IPS-18c (cell line): Measurements from ENCODE around the gene MYPOP.

ENCODE experiments used
- H3K4me3 ChIP-seq: 2 replicates; pipeline ENCODE4 v1.7.0; 2013; ENCODE audit warnings: low read depth, mild to moderate bottlenecking, low read length, moderate library complexity; ENCODE audit not compliant: insufficient read depth
- H3K9me3 ChIP-seq: one replicate; pipeline ENCODE4 v1.6.1; 2013; ENCODE audit warnings: mild to moderate bottlenecking, low read length, moderate library complexity; ENCODE audit not compliant: control insufficient read depth, insufficient read depth

The MYPOP gene

DNA sequence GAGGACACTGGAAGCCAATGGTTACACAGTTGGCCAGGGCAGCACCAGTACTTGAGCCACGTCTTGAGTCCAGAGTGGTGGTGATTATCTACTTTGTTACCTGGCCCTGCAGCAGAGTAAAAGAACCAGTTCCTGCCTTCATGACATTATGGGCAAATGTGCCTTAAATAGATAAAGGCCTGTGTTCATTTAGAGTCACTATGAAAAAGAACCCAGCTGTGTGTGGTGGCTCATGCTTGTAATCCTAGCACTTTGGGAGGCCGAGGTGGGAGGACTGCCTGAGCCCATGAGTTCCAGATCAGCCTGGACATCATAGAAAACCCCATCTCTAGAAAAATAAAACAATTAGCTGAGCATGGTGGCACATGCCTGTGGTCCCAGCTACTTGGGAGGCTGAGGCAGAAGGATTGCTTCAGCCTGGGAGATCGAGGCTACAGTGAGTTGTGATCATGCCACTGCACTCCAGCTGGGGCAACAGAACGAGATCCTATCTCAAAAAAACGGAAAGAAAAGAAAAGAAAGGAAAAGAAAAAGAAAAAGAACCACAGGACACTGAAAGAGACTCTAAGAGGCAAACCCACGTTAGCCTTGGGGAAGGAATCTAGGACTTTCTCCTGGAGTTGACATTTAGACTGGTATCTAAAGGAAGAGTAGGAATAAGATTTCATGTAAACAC, 13.1 kb downstream of the MYPOP start:
- no peak overlapping the region for H3K4me3 ChIP-seq
- peaks cover 2% of the 10 kb centered on the region for H3K9me3 ChIP-seq

DNA sequence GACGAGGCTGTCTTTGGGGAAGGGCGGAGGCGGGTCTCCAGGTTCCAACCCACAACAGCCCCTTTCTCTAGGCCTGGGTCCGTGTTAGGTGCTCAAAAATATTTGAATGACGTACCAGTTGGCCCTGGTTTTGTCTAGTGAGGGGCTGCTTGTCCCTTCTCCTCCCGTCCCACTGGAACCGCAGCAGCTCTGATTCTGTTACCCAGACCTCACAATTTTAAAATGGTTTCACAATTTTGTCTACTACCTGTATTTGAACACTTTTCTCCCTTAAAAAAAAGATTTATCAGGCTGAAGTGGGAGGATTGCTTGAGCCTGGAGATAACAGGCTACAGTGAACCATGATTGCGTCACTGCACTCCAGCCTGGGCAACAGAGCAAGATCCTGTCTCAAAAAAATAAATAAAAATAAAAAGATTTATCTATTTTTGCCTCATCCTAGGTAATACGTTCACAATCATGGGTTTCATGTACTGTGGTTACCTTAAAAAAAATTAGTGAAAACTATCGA, 15.2 kb downstream of the MYPOP start:
- peak overlapping the region; percentile 91 for H3K4me3 ChIP-seq

DNA sequence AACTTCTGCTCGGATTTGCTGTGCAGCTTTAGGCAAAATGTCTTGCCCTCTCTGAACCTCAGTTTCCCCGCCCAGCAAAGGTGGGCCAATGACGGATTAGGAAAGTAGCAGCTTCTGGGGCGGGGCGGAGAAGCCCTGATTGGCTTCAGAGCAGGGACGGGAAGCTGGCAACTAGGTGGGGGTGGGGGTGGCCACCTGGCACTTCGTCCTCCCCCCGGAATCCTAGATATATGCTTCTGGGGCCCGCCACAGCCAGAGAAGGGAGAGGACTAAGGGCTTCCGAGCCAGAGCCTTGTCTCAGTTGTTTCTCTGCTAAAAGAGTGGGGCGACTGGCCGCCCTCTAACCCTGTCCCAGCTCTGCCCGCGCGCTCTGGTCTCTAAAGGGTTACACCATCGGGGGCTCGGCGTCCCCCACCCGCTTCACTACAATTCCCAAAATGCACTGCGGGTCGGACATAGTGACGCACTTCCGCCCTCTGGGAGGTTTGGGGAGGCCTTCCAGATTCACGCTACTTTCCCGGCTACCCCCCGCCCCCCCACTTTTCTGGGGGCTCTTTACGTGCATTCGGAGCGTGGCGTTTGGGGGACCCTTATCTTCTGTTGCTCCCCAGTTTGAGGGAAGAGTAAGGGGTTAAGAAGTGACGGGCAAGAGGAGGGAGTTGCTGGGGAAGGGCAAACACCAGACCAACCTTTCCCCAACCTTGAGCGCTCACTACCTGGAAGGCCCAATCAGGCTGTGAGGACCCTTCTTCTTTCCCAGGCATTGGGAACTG, 15.8 kb downstream of the MYPOP start:
- H3K4me3 ChIP-seq = peak overlapping the region; percentile 91
- no peaks in the 10 kb centered on the region for H3K9me3 ChIP-seq

More for the DNA sequence above, 15.2 kb downstream of the MYPOP start:
- H3K9me3 ChIP-seq = peaks cover 2% of the 10 kb centered on the region

DNA sequence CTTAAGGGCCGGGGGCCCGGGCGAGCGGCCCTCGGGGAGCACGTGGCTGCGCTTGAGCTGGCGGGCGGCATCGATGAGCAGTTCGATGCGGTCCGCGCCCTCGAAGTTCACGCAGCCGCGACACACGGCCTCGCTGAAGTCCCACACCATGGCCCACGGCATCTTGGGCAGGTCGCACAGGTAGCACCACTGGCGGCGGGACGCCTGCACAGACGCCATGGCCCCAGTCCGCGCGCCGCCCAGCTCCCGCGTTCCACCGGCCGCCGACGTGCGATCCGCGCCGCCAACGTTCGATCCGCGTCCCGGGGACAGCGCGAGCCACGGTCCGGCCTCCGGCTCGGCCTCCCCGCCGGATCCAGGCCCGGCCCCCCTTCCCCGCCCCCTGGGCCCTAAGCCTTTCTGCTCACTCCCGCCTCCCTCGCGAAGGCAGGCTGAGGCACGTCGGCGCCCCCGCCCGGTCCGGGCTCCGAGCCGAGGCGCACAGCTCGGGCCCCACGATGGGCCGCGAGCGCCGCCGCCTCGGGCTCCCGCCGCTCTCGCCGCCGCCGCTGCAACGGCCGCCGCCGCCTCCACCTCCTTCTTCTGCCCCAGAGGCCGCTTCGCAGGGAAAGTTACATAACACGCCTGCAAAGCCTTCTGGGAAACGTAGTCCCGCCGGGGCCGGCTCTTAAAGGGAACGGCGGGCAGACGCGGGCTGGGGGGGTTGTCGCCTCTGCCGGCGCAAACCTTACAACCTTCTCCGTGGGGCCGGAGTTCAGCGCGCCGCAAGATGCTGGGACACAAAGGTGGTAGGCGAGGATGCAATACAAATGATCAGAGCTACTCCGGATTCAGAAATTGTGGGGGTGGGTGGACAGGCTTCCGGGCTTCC, 16.6 kb downstream of the MYPOP start, which contains the start of gene IRF2BP1:
Gene IRF2BP1 (minus strand): TSS at position 586 of the 871 bp plus-strand sequence. CDS start 367 bp downstream, at position 219.
- Histone ChIP-seq H3K9me3 (no peaks in the 10 kb centered on the region), H3K4me3 (peak within 1 kb of the TSS; percentile 91)

DNA sequence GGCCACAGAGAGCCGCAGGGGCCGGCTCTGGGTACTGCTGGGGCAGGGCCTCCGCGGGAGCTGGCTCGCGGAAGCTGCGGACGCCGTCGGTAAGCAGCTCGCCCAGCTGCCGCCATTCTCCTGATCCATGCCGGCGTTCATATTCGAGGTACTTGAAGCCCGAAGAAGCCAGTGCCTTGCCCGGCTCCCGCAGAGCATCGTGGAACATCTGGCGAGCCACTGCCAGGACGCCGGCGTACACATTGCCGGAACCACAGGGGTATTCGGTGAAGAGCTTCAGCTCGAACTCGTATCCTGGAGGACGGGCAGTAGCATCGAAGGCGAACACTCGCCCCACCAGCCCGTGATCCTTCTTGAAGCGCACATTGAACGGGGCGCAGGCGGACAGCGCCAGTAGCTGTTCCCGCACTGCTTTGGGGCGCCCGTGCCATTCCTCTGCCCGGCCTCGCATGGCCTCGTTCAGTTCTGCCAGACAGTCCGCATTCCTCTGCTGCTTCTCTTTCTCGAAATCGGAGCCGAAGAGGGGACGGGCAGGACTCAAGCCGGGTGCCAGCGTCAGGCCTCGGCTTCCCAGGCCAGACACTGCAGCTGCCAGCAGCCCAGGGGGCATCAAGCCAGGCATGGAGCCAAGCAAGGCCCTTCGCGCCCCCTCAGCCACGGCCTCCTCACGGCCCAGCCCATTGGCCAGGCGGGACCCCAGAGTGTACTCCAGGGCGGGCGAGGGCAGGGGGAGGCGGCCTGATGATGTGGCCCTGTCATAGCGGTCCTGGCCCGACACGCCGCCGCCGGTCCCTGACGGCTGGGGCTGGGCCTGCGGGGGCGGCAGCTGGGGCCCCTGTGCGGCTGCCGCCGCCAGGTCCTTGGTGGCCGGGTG, 17.5 kb downstream of the MYPOP start:
- peak overlapping the region; percentile 91 for H3K4me3 ChIP-seq
- no peaks in the 10 kb centered on the region for H3K9me3 ChIP-seq

DNA sequence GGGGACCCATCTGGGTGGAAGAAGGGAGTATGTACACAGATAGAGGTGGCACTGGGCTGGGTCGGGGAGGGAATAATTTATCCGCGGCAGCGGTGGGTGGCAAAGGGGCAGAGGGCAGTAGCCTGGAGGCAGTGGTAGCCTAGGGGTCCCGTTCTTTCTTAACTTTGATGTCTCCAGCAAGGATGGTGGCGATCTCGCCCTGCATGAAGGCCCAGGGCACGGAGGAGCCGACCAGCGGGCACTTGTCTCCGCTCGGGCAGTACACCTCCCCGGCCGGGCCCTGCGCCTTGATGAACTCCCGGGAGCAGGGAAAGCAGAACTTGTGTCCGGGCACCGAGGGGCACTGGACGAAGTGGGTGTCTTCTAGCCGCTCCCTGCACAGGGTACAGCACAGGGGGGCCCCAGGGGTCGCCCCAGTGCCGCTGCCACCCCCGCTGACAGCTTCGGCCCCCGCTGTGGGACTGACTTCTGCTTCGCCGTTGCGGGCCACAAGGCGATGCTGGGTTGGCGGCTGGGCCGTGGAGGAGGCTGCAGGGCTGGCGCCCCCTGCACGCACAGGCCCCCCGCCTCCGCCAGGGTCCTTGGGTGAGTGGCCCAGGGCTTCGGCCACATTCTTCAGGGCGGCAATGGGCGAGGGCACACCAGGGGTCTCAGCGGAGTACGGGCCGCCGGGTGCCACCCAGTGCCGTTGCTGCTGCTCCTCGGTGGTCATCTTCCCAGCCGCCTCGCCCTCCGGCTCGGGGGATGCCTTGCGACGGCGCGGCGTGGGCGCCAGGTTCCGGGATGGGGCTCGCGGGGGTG, 18.3 kb downstream of the MYPOP start:
- H3K4me3 ChIP-seq = 0 out of 2 replicates have a peak overlapping the region, but pooled peaks have one; percentile 9
- H3K9me3 ChIP-seq = no peaks in the 10 kb centered on the region

DNA sequence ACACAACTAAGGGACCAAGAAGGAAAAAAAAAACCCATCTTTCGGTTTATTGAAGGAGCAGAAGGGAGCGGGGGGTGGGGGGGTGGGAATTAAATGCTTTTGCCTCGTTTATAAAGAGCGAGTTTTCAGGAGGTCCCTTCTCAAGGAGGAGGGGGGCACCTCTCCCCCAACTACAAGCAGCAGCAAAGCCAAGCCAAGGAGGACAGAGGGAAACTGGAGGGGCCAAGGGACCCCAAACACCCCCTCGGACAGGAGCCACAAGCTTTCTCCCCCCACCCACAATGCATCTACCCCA, 18.9 kb downstream of the MYPOP start:
- Histone ChIP-seq H3K9me3 (no peaks in the 10 kb centered on the region), H3K4me3 (0 out of 2 replicates have a peak overlapping the region, but pooled peaks have one; percentile 9)

DNA sequence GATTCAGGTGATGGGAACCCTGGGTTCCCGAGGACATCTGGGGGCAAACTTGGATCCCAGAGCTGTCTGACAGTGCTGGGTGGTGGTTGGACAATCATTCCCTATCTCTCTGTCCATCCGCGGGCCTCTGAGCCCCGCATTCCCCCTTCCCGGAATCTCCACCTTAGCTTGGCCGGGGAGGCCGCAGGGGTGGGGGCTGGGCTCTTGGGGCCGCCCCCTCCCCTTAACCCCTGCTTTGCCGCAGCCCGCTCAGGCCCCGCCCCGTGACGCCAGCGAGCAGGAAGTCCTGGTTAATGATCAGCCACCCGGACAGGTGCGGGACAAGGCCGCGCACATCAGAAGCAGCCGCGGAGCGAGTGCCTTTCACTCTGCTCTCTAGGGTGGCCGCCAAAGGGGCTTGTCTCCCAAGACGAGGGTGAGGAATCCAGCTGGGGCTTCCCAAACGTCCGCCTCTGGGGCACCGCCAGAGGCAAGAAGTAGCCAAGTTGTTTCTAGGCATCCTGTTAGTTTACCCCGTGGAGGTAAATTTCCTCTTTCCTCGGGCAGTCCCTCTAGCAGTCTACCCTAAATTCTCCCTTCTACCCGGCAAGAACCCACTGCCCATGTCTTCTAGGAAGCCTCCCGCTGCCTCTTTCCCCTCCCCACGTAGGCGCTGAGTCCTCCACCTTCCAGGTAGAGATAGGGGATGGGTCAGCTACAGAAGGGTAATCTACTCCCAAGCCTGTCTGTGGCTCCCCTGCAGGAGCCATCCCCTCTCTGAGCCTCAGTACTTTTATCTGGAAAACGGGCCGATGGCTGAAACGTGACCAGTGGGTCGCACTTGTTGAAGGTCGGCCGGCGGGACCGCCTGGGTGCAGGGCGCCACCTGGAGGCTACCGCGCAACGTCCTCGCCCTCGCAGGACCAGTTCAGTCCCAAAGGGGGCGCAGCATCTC, 19.5 kb downstream of the MYPOP start:
- no peaks in the 10 kb centered on the region for H3K9me3 ChIP-seq

DNA sequence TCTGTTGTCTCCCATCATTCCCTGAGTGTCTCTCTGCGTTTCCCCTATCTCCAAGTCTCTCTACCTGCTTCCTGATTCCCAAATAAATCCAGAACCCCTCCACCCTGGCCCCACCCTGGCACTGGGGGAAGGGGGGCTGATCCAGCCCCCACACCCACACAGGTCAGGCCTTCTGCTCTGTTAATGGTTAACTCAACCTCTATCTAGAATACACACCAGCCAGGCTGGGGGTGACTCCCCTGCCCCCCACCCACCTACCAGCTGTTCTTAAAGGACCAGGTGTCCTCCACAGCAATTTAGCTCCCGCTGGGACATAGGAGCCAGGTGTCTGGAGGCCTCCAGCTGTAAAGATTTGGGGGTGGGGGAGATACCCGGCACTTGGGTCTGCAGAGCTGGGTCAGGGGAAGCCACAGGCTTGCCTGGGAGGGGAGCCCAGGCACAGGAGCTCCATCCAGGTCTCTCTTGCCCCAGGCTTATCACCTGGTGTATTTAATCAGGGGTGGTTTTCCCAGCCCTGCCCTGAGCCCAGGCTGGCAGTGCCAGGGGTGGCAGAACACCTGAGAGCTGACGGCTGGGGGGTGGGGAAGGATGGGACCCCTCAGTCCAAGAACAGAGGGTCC, 20.4 kb downstream of the MYPOP start:
- H3K4me3 ChIP-seq = peak overlapping the region; percentile 57

More for the DNA sequence above, 19.5 kb downstream of the MYPOP start:
- H3K4me3 ChIP-seq = peak overlapping the region; percentile 57

DNA sequence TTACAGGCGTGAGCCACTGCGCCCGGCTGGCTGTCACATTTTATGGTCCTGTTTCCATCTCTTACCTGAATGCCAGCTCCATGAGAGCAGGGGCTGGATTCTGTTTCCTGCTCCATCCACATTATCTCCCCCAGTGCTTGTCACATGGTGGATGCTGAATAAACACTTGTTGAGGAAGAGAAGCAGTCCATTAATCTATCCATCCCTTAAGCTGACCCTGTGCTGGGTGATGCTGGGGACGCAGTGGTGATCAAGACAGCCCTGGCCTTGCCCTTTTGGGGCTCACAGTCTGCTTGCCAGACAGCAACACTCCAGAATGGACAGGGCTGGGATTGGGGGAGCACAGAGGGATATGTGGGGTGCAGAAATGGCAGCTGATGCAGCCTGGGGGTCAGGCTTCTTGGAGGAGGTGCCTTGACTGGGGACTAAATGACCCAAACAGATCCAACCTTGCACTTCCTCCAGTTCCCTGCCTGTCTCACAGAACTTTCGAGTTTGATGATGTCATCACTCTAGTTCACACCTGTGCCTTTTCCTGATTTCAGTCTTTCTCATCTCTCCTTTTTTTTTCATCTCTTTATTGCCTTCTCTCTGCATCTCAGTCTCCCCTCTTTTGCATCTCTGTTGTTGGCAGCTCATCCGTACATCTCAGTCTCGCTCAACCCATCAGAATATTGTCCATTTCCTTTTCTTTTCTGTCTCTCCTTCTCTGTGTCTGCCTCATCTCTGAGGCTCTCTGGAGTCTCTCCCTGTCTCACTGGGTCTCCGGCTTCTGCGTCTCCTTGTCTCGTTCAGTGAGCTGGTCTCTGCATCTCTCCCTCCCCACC, 21.1 kb downstream of the MYPOP start:
- Histone ChIP-seq H3K9me3 (no peaks in the 10 kb centered on the region), H3K4me3 (peak overlapping the region; percentile 57)

More for the DNA sequence above, 20.4 kb downstream of the MYPOP start:
- H3K9me3 ChIP-seq = no peaks in the 10 kb centered on the region

DNA sequence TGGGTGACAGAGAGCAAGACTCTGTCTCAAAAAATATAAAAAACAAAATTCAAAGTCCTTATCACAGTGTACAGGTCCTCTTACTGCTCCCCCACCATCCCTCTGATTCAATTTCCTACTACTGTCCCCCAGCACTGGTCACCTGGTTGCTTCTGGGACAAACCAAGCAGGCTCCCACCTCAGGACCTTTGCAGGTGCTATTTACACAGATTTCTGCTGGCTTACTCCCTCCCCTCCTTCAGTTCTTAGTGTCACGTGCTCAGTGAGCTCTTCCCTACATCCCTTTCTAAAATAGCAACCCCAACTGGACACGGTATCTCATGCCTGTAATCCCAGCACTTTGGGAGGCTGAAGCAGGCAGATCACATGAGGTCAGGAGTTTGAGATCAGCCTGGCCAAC, 22.4 kb downstream of the MYPOP start:
- H3K4me3 ChIP-seq = no peak overlapping the region
- H3K9me3 ChIP-seq = no peaks in the 10 kb centered on the region

DNA sequence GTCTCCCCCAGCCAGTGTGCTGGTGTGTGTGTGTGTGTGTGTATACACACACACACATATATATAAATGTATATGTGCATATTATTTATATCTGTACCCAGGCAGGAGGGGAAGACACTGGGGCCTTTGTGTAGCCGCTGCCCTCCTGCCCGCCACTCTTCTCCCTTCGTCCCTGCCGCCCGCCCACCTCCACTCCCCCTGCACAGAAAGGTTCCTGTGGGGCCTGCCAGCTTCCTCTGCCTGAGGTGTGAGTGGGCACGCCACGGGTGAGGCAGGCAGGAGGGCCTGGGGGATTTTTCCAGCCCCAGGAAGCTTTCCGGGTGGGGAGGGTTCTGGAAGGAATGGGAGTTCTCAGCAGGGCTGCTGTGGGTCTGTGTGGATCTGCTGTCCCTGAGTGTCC, 23.4 kb downstream of the MYPOP start:
- Histone ChIP-seq H3K9me3 (no peaks in the 10 kb centered on the region), H3K4me3 (no peak overlapping the region)

DNA sequence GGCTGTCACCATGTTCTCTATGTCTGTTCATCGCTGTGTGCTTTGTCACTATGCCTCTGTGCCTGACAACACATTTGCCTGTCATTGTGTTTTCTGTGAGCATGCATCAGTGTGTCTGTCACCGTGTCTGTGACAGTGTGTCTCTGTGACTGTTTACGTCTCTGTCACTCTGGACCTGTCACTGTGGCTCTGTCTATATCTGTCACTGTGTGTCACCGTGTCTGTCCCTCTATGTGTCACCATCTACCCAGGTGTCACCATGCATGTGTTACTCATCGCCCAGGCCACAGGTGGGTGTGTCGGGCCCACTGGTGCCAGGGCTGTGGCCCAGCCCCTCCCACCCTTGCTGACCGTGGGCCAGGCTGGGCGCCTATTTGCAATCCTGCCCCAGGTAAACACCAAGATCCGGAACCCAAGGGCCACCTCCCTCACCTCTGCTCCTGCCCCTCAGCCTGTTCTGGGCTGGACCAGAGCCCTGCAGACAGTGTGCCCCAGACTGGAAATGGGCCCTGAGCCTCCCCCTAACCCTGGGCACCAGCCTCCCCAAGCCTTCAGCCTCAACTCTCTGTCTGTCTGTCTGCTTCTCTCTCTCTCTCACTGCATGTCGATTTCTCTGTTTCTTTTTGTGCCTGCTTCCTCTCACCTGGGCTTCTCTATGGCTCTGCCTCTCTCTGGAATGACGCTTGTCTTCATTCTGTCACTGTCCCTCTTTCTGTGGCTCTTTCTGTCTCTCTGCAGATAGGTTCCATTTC, 24.2 kb downstream of the MYPOP start:
- no peaks in the 10 kb centered on the region for H3K9me3 ChIP-seq
- no peak overlapping the region for H3K4me3 ChIP-seq
